Activated CD4-positive, alpha-beta T cell treated with anti-CD3 and anti-CD28 coated beads, Interleukin-10, Interleukin-2, amounts not matched to agents 100 ng/mL and 50 ng/mL, durations not matched to agents 16 hours and 8 hours (primary cell): Measurements from ENCODE around the gene NHERF1.

Source experiments
- DNase-seq: peaks from one replicate; pipeline ENCODE4 v3.0.0-alpha.2; 2020

NHERF1 gene

DNA sequence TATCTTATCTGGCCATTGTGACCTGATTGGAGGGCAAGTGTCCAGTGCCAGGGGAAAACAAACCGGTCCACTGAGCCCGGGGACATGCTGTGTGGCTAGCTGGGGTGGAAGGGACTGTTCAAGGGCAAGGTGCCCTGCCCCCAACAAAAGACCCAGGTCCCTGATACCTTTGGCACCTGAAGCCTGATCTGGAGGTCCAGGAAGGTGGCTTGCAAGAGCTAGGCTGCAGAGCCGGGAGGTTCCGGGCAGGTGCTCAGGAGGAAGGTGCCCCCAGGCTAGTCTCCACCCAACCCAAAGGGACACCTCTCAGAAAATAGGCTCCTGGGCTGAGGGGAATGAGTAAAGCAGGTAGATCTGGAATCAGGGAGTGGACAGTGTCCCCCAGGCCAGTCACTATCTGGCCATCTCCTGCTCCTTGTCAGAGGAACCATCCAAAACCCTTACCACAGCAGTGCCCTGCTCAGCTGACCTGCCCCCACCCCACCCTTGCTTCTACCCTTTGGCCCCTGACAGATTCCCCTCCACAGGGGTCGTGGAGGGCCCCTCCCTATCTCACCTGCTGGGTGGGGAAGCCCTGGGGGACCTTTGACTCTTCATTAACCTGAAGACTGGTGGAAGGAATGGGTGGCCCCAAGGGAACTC is 21.5 kb downstream of the NHERF1 start:
- DNase-seq, result no peak

- DNase-seq, result peak; percentile 76
Observed at GRCh38 chr17:74770498-74771318, 22.3 kb downstream of the NHERF1 start.

GRCh38 chr17:74771319-74771914 is 23.0 kb downstream of the NHERF1 start:
- no peak for DNase-seq

- no peak for DNase-seq
Observed at GRCh38 chr17:74772053-74772452, 23.6 kb downstream of the NHERF1 start.

- no peak for DNase-seq
Observed at GRCh38 chr17:74773414-74773813, 25.0 kb downstream of the NHERF1 start.

- no peak for DNase-seq
Observed at GRCh38 chr17:74773871-74774286, 25.5 kb downstream of the NHERF1 start.

GRCh38 chr17:74775409-74776043 is 27.1 kb downstream of the NHERF1 start:
- no peak for DNase-seq

DNA sequence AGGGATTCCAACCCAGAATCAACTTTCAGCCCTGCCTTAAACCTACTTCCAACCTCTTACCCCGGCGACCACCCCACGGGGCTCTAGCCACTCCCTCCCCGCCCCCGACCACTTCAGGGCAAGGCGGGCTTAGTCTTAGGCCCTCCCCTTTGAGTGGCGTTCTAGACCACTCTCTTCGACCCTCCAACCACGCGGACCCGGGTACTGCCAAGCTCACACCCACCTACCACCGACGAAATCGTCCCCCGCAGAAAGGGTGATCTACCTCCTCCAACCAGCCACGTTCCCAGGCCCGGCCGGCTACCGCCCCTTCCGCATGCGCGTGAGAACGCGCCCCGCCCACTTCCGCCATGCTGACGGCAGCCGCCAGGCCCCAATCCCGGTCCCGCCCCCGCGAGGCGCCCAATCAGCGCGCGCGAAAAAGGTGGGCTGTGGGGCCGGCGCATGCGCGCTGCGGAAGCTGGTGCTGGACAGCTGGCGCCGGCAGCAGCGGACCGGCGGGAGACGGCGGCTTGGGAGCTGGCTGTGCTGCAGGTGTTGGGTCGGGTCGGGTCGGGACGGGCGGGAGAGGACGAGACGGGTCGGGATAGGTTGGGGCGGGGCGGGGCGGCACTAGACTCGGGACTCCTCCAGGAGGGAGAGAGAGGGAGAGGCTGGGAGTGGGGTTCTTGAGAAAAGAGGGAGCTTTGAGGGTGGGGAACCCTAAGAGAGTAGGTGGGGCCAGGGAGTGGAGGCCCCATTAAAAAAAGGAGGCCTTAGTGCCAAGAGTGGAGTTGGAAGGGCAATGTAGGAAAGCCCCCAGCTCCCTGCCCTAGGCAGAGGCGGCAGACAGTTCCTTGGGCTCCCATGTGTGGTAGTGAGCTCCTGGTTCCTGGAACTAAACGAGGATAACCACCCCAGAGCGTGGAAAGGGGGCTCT is 27.9 kb downstream of the NHERF1 start, which contains the start of gene NAT9:
TSS of gene NAT9 (minus strand) at position 302 of the 919 bp plus-strand sequence. CDS start 647 bp downstream, outside the sequence.
- DNase-seq, result peak; percentile 99

DNA sequence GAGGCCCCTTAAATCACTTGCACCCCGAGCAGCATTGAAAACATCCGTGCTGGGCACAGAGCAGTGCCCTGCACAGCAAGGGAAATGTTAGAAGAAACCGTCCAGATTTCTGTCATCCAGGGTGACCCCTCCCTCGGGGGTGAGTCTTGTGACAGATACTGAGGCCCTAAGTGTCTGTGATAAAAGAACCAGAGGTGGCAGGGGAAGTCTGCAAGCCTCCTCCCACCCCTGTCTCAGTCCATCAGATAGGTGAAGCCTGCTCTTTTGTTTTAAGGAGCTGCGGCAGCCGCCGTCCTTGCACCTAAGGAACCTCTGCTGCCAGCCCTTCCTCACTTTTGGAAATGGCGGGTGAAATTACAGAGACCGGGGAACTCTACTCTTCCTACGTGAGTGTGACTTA is 28.6 kb downstream of the NHERF1 start:
- no peak for DNase-seq

DNA sequence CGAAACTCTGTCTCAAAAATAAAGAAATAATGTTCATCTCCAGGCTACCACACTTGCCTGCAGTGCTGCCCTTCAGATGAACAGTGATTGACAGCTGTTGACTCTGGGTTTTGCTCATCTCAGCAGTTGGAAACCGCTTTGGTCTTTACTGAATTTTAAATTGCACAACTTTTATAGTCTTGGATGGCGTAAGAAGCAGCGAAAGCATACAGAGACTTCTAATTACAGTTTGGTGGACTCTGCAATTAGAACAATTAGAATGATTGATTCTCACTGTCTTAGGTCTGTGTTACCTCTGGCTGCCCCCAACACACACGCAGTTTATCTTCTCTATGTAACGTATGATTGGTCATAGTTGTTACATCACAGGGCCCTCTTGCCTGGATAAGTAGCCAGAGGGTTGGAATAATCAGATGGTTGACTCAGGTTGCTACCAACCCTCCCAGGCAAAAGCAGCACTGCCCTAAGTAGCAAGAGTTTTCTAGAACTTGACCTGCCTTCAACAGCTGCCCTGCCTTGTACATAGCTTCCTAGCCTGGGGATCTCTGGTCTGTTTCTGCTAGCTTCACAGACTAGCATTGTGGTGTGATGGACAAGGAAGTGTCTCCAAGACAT is 29.6 kb downstream of the NHERF1 start:
- no peak for DNase-seq

- DNase-seq, result no peak
Observed at GRCh38 chr17:74778960-74779359, 30.5 kb downstream of the NHERF1 start.

- DNase-seq, result no peak
Observed at GRCh38 chr17:74779501-74779900, 31.1 kb downstream of the NHERF1 start.

GRCh38 chr17:74779948-74780400 is 31.5 kb downstream of the NHERF1 start:
- DNase-seq, result peak; percentile 92

GRCh38 chr17:74780443-74781238 is 32.2 kb downstream of the NHERF1 start:
- peak; percentile 56 for DNase-seq

DNA sequence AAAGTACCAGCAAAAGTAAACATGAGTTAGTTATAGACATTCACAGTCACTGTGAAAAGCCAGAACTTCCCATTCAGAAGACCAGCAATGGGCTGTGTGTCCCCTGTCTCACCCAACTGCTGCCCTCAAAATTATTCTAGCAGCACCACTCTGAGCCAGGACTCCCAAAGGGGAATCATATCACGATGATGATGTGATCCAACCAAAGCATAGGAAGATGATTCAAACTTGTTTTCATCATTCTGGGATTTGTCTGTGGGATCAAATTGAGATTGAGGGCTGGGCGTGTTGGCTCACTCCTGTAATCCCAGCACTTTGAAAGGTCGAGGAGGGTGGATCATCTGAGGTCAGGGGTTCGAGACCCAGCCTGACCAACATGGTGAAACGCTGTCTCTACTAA is 34.1 kb downstream of the NHERF1 start:
- DNase-seq, result no peak

GRCh38 chr17:74784125-74784810 is 35.8 kb downstream of the NHERF1 start:
- no peak for DNase-seq

DNA sequence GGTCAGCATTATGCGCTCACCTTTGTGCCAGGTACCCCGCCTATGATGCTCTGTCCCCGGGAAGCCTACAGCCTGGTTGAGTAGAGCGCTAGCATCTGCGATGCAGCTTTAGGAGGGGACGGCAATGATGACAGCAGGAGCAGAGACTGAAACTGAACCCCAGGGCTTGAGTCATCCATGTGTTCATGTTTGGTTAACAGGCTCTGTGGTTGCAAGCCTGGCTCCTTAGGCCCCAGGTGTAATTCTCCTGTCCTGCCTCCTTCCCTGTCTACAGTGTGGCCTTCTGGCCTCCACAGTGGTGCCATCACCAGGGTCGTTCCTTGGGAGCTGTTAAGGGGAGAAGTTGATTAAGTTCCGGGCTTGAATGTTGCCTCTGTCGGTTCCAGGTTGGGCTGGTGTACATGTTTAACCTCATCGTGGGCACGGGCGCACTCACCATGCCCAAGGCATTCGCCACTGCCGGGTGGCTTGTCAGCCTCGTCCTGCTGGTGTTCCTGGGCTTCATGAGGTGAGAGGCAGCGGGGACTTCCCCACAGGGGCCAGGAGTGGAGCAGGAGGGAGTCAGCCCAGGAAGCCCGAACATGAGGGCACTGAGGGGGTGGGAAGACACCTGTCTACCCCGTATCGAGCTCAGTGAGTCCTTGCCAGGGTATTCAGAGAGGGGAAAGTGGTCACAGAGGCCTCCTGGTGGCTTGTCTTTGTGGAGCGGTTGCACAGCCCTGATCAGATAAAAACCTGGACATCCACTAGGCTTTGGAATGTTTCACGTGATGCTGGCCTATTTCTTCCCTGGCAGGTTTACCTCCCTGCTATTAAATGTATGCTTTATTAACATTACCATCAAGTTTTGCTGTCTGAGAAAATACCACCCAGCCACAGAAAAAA is 36.9 kb downstream of the NHERF1 start:
- peak; percentile 32 for DNase-seq

DNA sequence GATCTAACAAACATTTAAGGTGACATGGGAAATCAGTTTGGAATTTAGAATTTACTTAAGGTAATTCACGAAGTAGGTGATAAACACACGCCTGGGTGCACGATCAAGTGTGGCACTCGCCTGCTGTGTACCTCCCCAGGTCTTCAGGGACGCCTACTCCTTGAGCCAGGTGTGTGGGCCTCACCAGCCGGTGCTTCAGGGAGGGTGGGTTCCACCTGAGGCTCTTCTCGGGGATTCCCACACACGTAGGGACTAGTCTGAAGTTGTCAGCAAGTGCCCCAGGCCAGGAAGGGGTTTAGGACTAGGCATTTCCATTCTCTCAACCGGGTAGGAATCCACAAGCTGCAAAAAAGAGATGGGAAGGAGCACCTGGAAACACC is 37.5 kb downstream of the NHERF1 start:
- no peak for DNase-seq

DNA sequence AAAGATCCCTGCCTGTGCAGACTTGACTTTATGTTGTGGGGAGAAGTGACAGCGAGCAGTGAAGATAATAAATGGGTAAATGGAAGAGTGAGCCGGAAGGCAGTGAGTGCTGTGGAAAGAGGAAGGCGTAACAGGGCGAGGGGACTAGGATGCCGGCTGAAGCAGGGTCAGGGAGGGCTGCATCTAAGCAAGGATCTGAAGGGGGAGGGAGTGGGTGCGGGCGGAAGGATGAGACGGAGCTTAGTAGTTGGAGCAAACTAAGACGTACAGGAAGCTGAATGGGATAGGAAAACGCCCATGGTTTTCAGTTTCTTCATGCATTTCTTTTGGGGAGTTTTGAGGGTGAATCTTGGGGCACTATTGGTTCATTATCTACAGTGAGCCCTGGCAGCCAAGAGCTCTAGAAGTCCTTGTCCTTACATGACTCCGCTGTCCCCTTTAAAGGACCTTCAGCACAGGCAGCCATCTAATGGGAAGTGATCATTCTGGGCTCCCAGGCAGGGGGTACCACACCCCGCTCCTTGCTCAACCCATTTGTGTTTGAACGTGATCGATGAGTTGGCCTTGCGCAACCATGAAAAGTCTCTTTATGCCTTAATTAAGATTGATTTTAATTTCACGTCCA is 38.1 kb downstream of the NHERF1 start:
- DNase-seq, result no peak
